Measurements from ENCODE around the gene LASP1.
"Not testable (repeated sequence)": the region's sequence is repeated elsewhere in the genome, so short reads cannot be mapped to it uniquely, and the experiment has no call there.

LASP1 gene

DNA sequence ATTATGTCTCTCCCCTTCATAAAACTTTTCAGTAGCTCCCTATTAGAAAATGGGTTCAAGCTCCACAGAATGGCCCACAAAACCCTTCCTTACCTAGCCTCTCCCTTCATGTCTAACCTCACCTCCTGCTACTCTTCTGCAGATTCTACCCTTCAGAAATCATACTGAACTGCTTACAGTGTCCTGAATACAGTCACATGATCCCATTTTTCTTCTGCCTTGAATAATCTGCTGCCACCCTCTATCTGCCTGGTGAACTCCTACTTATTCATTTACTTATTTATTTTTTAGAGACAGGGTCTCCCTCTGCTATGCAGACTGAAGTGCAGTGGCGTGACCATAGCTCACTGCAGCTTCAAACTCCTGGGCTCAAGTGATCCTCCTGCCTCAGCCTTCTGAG, 70.5 kb downstream of the LASP1 start:
- no peak for DNase-seq

DNA sequence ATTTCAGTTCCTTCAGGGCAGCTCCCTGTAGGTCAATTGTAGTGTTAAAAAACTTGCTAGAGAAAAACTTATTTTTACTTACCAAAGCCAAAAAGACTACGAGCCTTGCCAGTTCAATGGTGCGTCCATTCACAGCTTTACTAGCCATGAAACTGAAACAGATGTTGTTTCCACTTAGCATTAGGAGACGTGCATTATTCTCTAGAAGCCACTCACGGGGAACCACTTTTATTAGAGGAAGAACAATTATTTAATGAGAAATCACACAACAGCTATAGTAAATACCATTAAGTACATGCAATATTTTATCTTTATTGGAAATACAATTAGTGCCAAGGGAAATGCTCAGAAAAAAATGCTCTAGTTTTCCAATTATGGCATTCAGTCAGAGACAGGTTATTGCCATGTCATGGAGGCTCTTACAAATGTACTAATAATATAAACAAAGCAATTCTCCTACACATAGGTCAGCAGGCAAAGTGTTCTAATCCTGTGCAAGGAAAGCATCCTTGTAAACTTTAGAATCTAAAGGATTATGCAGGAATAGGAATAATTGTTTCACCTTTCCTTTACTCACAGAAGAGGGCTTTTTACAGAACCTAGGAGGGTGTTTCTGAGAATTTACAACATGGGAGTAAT, 73.0 kb downstream of the LASP1 start:
- DNase-seq = no peak

DNA sequence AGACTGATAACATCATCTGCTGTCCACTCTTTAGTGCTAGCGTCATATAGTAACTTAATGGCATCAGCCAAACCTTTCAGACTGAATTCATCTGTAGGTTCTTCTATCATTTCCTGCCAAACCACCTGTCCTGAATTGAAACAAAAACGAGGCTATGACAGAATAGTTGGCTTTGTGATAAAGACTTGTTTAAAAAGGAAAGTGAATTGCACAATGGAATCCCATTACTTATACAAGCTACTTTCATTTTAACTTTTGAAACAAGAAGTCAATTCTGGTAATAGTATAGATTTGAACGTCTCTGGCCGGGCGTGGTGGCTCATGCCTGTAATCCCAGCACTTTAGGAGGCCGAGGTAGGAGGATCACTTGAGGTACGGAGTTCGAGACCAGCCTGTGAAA, 73.7 kb downstream of the LASP1 start:
- DNase-seq = no peak

DNA sequence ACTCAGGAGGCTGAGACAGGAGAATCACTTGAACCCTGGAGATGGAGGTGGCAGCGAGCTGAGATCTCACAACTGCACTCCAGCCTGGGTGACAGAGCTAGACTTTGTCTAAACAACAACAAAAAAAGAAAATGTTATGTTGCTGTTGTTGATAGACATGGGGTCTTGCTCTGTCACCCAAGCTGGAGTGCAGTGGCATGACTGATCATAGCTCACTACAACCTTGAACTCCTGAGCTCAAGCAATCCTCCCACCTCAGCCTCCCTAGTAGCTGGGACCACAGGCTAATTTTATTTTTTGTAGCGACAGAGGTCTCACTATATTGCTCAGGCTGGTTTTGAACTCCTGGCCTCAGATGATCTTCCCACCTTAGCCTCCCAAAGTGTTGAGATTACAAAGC, 77.3 kb downstream of the LASP1 start:
- DNase-seq = no peak

- DNase-seq = not testable (repeated sequence)
These were observed 83.9 kb downstream of the LASP1 start for GRCh38 chr17:38953800-38954199.

DNA sequence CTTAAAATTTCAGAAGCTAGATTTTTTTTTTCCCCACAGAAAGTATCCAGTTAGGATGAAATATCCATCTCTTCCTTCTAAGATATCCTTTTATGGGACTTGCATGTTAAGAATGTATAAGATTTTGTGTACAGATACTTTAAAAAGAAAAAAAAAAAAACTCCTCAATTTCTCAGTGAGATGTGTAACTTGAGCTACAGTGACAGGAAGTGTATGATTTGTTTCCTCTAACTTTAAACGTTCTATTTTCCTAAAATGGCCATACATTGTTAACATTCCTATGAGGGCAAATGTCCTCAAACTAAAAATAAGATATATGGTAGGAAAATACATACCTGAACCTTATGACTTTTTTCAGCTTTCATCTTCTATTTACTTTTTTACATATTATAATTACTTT, 88.5 kb downstream of the LASP1 start:
- no peak for DNase-seq

GRCh38 chr17:38958756-38959155, 88.9 kb downstream of the LASP1 start:
- no peak for DNase-seq

- no peak for DNase-seq
These were observed 89.7 kb downstream of the LASP1 start for GRCh38 chr17:38959508-38959907.

GRCh38 chr17:38960402-38960801, 90.5 kb downstream of the LASP1 start:
- peak; percentile 17 for DNase-seq

- peak; percentile 15 for DNase-seq
These were observed 91.6 kb downstream of the LASP1 start for GRCh38 chr17:38961413-38961812.

GRCh38 chr17:38967290-38967738, 97.5 kb downstream of the LASP1 start, which contains the start of gene FBXO47:
Gene FBXO47 (minus strand): TSS chr17:38967403. CDS start chr17:38963025, 4,378 bp downstream.
- DNase-seq = peak; percentile 75

- no peak for DNase-seq
These were observed 99.4 kb downstream of the LASP1 start for GRCh38 chr17:38969281-38969680.

- DNase-seq = no peak
These were observed 100.3 kb downstream of the LASP1 start for GRCh38 chr17:38970128-38970527.

- DNase-seq = no peak
These were observed 100.9 kb downstream of the LASP1 start for GRCh38 chr17:38970804-38971203.

Measured in central memory CD4-positive, alpha-beta T cell (primary cell).